GM12878 (cell line): Measurements from ENCODE around the gene COL4A2. TPM values are rescaled to one million over a fixed set of nuclear protein-coding genes. Genes with fewer than 3 reads are reported as not detected.

Experiments
- ATAC-seq: fragments of 200-7000 bp; cut with Tn5 transposase; 3 replicates; pipeline ENCODE4 v1.9.1; 2020; ENCODE audit warnings: mild to moderate bottlenecking, moderate library complexity
- BruUV-seq: library from RNA; stranded (reverse); fragments of 400-500 nt; replicated peaks from 2 replicates; lab custom pipeline; 2021; lab: Mats Ljungman, UMichigan
- CTCF ChIA-PET: fragments of 300-600 bp; sonication (Branson Sonifier 250); formaldehyde crosslinking; extraction: SDS; loops from one replicate; lab custom pipeline; 2021; ENCODE audit warnings: inconsistent platforms; lab: Yijun Ruan, JAX
- POLR2A ChIA-PET: fragments of 350-600 bp; formaldehyde crosslinking; extraction: SDS; loops from one replicate; lab custom pipeline; 2021; ENCODE audit warnings: inconsistent platforms; lab: Charles Lee
- RAD21 ChIA-PET: fragments of 300-600 bp; sonication (Branson Sonifier 250); formaldehyde crosslinking; loops from one replicate; lab custom pipeline; 2023; ENCODE audit warnings: antibody characterized with exemption; ENCODE audit not compliant: unreplicated experiment; lab: Charles Lee
- SMC1A ChIA-PET: fragments of 300-600 bp; sonication (Branson Sonifier 250); formaldehyde crosslinking; loops from one replicate; lab custom pipeline; 2023; ENCODE audit not compliant: unreplicated experiment, uncharacterized antibody; lab: Charles Lee
- DNase-seq: peaks from one replicate; pipeline ENCODE4 v3.0.0-alpha.2; 2011; ENCODE audit warnings: low read depth, low spot score
- FAIRE-seq: peaks from 3 replicates; lab custom pipeline; 2011; peaks lifted over from hg19 to GRCh38; lab: Jason Lieb, UNC
- H2AFZ ChIP-seq: 2 replicates; pipeline ENCODE4 v1.6.0; 2011; ENCODE audit warnings: low read depth, low read length, control low read depth; ENCODE audit not compliant: control insufficient read depth
- H3K27ac ChIP-seq: 2 replicates; pipeline ENCODE4 v1.5.1; 2011; ENCODE audit warnings: control low read depth; ENCODE audit not compliant: control insufficient read depth, insufficient read depth
- H3K27me3 ChIP-seq, 2 experiments: replicated peaks in 1 of 2; 2 replicates each; pipeline versions ENCODE4 v1.6.0 to v1.6.1; 2011; ENCODE audit warnings: low read length in 1 of 2; ENCODE audit not compliant: control insufficient read depth in 2 of 2, insufficient read depth in 2 of 2
- H3K36me3 ChIP-seq, 2 experiments: 2 replicates each; pipeline ENCODE4 v1.5.1; 2011; ENCODE audit warnings: low read length in 1 of 2; ENCODE audit not compliant: control insufficient read depth in 2 of 2, insufficient read depth in 2 of 2
- H3K4me1 ChIP-seq: 2 replicates; pipeline ENCODE4 v1.6.1; 2011; ENCODE audit warnings: mild to moderate bottlenecking, low read length, moderate library complexity, mixed read lengths; ENCODE audit not compliant: control insufficient read depth, insufficient read depth
- H3K4me2 ChIP-seq: 2 replicates; pipeline ENCODE4 v1.6.0; 2011; ENCODE audit warnings: control low read depth; ENCODE audit not compliant: control insufficient read depth, insufficient read depth
- H3K4me3 ChIP-seq: fragments of 200-600 bp; sonication (generic); 2 replicates; pipeline ENCODE4 v1.5.1; 2016
- H3K79me2 ChIP-seq: 2 replicates; pipeline ENCODE4 v1.6.0; 2011; ENCODE audit warnings: low read length; ENCODE audit not compliant: control insufficient read depth, insufficient read depth
- H3K9ac ChIP-seq: 2 replicates; pipeline ENCODE4 v1.8.0; 2011; ENCODE audit warnings: low read length, control low read depth, mixed read lengths; ENCODE audit not compliant: control insufficient read depth, insufficient read depth
- H3K9me3 ChIP-seq: replicated peaks from 3 replicates; pipeline ENCODE4 v1.5.1; 2011; ENCODE audit warnings: mild to moderate bottlenecking, low read length; ENCODE audit not compliant: control insufficient read depth, insufficient read depth
- H4K20me1 ChIP-seq: 2 replicates; pipeline ENCODE4 v1.6.0; 2011; ENCODE audit not compliant: control insufficient read depth, insufficient read depth
- BRCA1 ChIP-seq: IDR thresholded peaks from 2 replicates; pipeline ENCODE4 v1.6.1; 2011; ENCODE audit warnings: low read depth, low read length, improper control_type of control experiment
- CBFB ChIP-seq: IDR thresholded peaks from 2 replicates; pipeline ENCODE4 v1.6.1; 2016; ENCODE audit warnings: antibody characterized with exemption, low read depth
- CREB1 ChIP-seq: IDR thresholded peaks from 2 replicates; pipeline ENCODE4 v1.6.1; 2012; ENCODE audit warnings: low read depth, mild to moderate bottlenecking, inconsistent platforms
- FOXK2 ChIP-seq: fragments of 450-650 bp; IDR thresholded peaks from 2 replicates; pipeline ENCODE4 v1.6.1; 2017; ENCODE audit warnings: mild to moderate bottlenecking, moderate library complexity
- FOXM1 ChIP-seq: IDR thresholded peaks from 2 replicates; pipeline ENCODE4 v1.6.1; 2012; ENCODE audit warnings: low read depth, mild to moderate bottlenecking, inconsistent platforms, low read length, moderate library complexity
- LARP7 ChIP-seq: fragments of 450-650 bp; IDR thresholded peaks from 2 replicates; pipeline ENCODE4 v1.6.1; 2017; ENCODE audit warnings: mild to moderate bottlenecking
- MTA2 ChIP-seq: fragments of 450-650 bp; IDR thresholded peaks from 2 replicates; pipeline ENCODE4 v1.6.1; 2016; ENCODE audit warnings: low read depth, mild to moderate bottlenecking, moderate library complexity
- MTA3 ChIP-seq: IDR thresholded peaks from 2 replicates; pipeline ENCODE4 v1.6.1; 2012; ENCODE audit warnings: low read length, inconsistent platforms, borderline replicate concordance
- RB1 ChIP-seq: fragments of 450-650 bp; formaldehyde crosslinking; IDR thresholded peaks from 2 replicates; pipeline ENCODE4 v1.6.1; 2017; ENCODE audit warnings: mild to moderate bottlenecking, borderline replicate concordance
- SREBF2 ChIP-seq: IDR thresholded peaks from 2 replicates; pipeline ENCODE4 v1.6.1; 2012; ENCODE audit warnings: mild to moderate bottlenecking, low read length
- TAF1 ChIP-seq: IDR thresholded peaks from 2 replicates; pipeline ENCODE4 v1.6.1; 2011; ENCODE audit warnings: mild to moderate bottlenecking, low read depth, low read length, borderline replicate concordance
- TARDBP ChIP-seq: IDR thresholded peaks from 2 replicates; pipeline ENCODE4 v1.6.1; 2016; ENCODE audit warnings: borderline replicate concordance
- TCF3 ChIP-seq: IDR thresholded peaks from 2 replicates; pipeline ENCODE4 v1.6.1; 2012; ENCODE audit warnings: low read depth, mild to moderate bottlenecking, low read length, borderline replicate concordance; ENCODE audit not compliant: insufficient read depth
- YY1 ChIP-seq: IDR thresholded peaks from 2 replicates; pipeline ENCODE4 v1.6.1; 2011; ENCODE audit warnings: low read depth, mild to moderate bottlenecking, low read length
- ZBED1 ChIP-seq: IDR thresholded peaks from 2 replicates; pipeline ENCODE4 v1.6.1; 2016; ENCODE audit warnings: borderline replicate concordance
- ZNF24 ChIP-seq: fragments of 450-650 bp; IDR thresholded peaks from 2 replicates; pipeline ENCODE4 v1.6.1; 2017; ENCODE audit warnings: antibody characterized with exemption, mild to moderate bottlenecking
- WGBS: methylation state at CpG from one replicate; pipeline ENCODE4 v1.1.6; 2016; ENCODE audit warnings: low lambda C conversion rate; ENCODE audit not compliant: insufficient replicate concordance, insufficient coverage; ENCODE audit errors: missing lambda C conversion rate; 5-methylcytosine and 5-hydroxymethylcytosine counted together
- in situ Hi-C: fragments of 300-500 bp; cut with MboI; formaldehyde crosslinking; loops from 9 replicates; pipeline ENCODE4 v1.14.3; 2018; ENCODE audit warnings: mixed read lengths
- intact Hi-C: fragments of 100-400 bp; cut with micrococcal nuclease; formaldehyde crosslinking; loops from one replicate; pipeline ENCODE4 v1.14.2; 2022; ENCODE audit not compliant: unreplicated experiment
- polyA plus RNA-seq, 11 experiments: library from polyadenylated mRNA; depleted of rRNA in 4 of 11; unstranded in 6 of 11; stranded (reverse) in 5 of 11; fragments of >200 nt; fragmentation: Nextera tagmentation in 4 of 11; fragmentation: Illumina TruSeq in 1 of 11; extraction: Ambion mirVana in 4 of 11; extraction: Trizol in 1 of 11; gene quantifications; 1 replicate in 1 of 11; 2 replicates in 10 of 11; pipeline versions ENCODE4 v1.2.1 to v1.2.3, GENCODE V29; 2011 to 2016; ENCODE audit warnings: inconsistent platforms in 2 of 11, missing spikeins in 2 of 11, low read depth in 1 of 11
- total RNA-seq, 4 experiments: library from RNA; depleted of rRNA in 3 of 4; stranded (reverse); fragments of >200 nt in 3 of 4; fragmentation: Illumina TruSeq in 1 of 4; extraction: Trizol in 1 of 4; gene quantifications; 2 replicates each; pipeline versions ENCODE4 v1.2.1 to v1.2.3, GENCODE V29; 2013 to 2021
- TF ChIP-seq, protein P1 (sequence below): IDR thresholded peaks from 2 replicates; pipeline ENCODE4 v1.6.1; 2012; ENCODE audit warnings: mild to moderate bottlenecking, low read depth, low read length
- TF ChIP-seq, protein P2 (sequence below): IDR thresholded peaks from 2 replicates; pipeline ENCODE4 v1.6.1; 2011; ENCODE audit warnings: borderline replicate concordance, low read depth, mild to moderate bottlenecking, moderate library complexity, mixed read lengths, low read length; ENCODE audit not compliant: insufficient read depth; ENCODE audit errors: extremely low read length

COL4A2 gene
- total and polyA plus RNA-seq, 10 of the 15 experiments (the other 5 are each of a cell fraction or from before 2014, with no cell fraction given), result 0.16 to 1.6 (median 0.62) TPM; not detected in 3

DNA sequence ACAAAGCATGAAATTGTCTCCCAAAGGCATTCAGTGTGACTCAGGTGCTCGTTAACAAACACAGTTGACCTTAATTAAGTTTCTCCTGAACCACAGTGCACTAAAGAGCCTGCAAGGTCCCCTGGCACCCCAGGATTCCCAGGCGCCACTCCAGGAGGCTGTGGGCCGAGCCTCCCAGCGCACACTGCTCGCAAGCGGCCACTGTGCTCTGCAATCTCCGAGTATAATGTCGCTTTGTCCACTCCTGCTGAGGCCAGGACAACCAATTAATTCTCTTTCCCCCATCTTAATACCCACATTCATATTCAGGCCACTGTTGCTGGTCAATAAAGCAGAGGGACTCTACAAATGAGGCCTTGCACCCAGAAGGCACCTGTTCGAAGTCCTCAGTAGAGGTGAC is 245.7 kb downstream of the COL4A2 start:
- WGBS, result 79% methylated on average over 9 of the region's 9 CpGs
- no peak overlapping the region for H3K4me3 ChIP-seq
- BruUV-seq, result no TSS peak
- DNase-seq (no peak), ATAC-seq (no peak), FAIRE-seq (no peak)
- ChIA-PET SMC1A (interaction anchor here (1.0 to 2.7 kb wide), 4 partner anchors 9 to 42 kb away, joined by 3 to 12 read pairs (median 7); partner anchors contain the start of gene RAB20), CTCF (interaction anchor here (2.4 kb wide), 1 partner anchor 98 kb away, joined by 8 read pairs; no protein-coding TSS in a partner anchor), POLR2A (interaction anchor here (1.0 kb wide), 1 partner anchor 15 kb away, joined by 3 read pairs; no protein-coding TSS in a partner anchor), RAD21 (interaction anchor here (0.5 kb wide), 1 partner anchor 81 kb away, joined by 4 read pairs; no protein-coding TSS in a partner anchor)
- H3K9me3 ChIP-seq, result no peaks in the 10 kb centered on the region; the same call in 2 of the 3 replicates
- H3K36me3 ChIP-seq, result no peaks in the 10 kb centered on the region; a peak in 1 of 4 replicates
- H3K4me2 ChIP-seq, result no peak overlapping the region
- no peaks in the 10 kb centered on the region for H3K79me2 ChIP-seq
- no peak overlapping the region for H3K27ac ChIP-seq
- no peaks in the 10 kb centered on the region; the same call in 1 of the 2 replicates for H3K4me1 ChIP-seq
- intact Hi-C loops (loop anchor here (10.0 kb wide), 1 partner anchor 1388 kb away; no protein-coding TSS in a partner anchor), in situ Hi-C loops (no loop called here)
- no peak overlapping the region for H3K9ac ChIP-seq
- no peaks in the 10 kb centered on the region for H3K27me3 ChIP-seq
- TF ChIP-seq CBFB, result no peak
- no peak for TF ChIP-seq ZBED1
- TF ChIP-seq FOXM1, result no peak
- no peak for TF ChIP-seq SREBF2
- TF ChIP-seq TCF3, result no peak
- TF ChIP-seq, protein P1, sequence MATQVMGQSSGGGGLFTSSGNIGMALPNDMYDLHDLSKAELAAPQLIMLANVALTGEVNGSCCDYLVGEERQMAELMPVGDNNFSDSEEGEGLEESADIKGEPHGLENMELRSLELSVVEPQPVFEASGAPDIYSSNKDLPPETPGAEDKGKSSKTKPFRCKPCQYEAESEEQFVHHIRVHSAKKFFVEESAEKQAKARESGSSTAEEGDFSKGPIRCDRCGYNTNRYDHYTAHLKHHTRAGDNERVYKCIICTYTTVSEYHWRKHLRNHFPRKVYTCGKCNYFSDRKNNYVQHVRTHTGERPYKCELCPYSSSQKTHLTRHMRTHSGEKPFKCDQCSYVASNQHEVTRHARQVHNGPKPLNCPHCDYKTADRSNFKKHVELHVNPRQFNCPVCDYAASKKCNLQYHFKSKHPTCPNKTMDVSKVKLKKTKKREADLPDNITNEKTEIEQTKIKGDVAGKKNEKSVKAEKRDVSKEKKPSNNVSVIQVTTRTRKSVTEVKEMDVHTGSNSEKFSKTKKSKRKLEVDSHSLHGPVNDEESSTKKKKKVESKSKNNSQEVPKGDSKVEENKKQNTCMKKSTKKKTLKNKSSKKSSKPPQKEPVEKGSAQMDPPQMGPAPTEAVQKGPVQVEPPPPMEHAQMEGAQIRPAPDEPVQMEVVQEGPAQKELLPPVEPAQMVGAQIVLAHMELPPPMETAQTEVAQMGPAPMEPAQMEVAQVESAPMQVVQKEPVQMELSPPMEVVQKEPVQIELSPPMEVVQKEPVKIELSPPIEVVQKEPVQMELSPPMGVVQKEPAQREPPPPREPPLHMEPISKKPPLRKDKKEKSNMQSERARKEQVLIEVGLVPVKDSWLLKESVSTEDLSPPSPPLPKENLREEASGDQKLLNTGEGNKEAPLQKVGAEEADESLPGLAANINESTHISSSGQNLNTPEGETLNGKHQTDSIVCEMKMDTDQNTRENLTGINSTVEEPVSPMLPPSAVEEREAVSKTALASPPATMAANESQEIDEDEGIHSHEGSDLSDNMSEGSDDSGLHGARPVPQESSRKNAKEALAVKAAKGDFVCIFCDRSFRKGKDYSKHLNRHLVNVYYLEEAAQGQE, result no peak
- no peak for TF ChIP-seq MTA2
- TF ChIP-seq RB1, result no peak
- TF ChIP-seq, protein P2, sequence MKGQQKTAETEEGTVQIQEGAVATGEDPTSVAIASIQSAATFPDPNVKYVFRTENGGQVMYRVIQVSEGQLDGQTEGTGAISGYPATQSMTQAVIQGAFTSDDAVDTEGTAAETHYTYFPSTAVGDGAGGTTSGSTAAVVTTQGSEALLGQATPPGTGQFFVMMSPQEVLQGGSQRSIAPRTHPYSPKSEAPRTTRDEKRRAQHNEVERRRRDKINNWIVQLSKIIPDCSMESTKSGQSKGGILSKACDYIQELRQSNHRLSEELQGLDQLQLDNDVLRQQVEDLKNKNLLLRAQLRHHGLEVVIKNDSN, result no peak
- no peak for TF ChIP-seq MTA3
- no peak for TF ChIP-seq TARDBP
- no peak for TF ChIP-seq TAF1
- TF ChIP-seq YY1, result no peak
- TF ChIP-seq FOXK2, result no peak
- TF ChIP-seq ZNF24, result no peak
- TF ChIP-seq LARP7, result no peak
- TF ChIP-seq BRCA1, result no peak
- TF ChIP-seq CREB1, result no peak
- no peaks in the 10 kb centered on the region; the same call in 1 of the 2 replicates for H4K20me1 ChIP-seq
- H2AFZ ChIP-seq, result no peak overlapping the region
